ENCODE data around the gene LYVE1.

The LYVE1 gene

GRCh38 chr11:10518891-10519290 lies 49.6 kb downstream of the LYVE1 start:
- DNase-seq = no peak

- DNase-seq = no peak
These were observed 50.3 kb downstream of the LYVE1 start for GRCh38 chr11:10518123-10518522.

GRCh38 chr11:10515418-10515817 lies 53.0 kb downstream of the LYVE1 start:
- no peak for DNase-seq

- no peak for DNase-seq
These were observed 53.8 kb downstream of the LYVE1 start for GRCh38 chr11:10514709-10515108.

GRCh38 chr11:10514202-10514601 lies 54.3 kb downstream of the LYVE1 start:
- no peak for DNase-seq

- DNase-seq = no peak
These were observed 57.3 kb downstream of the LYVE1 start for GRCh38 chr11:10511181-10511621.

Data from NCI-H524 treated with DMSO at 0.1 percent for 48 hours (cell line).